GM10248 (cell line): ENCODE data around the gene MON1A.

Source experiments
- CTCF ChIA-PET: fragments of 300-600 bp; sonication (Branson Sonifier 250); formaldehyde crosslinking; extraction: SDS; loops from one replicate; lab custom pipeline; 2021; ENCODE audit warnings: antibody characterized with exemption; lab: Yijun Ruan, JAX
- POLR2A ChIA-PET: fragments of 350-650 bp; sonication (Branson Sonifier 250); formaldehyde crosslinking; extraction: SDS; loops from one replicate; lab custom pipeline; 2020; ENCODE audit warnings: antibody characterized with exemption; lab: Yijun Ruan, JAX
- DNase-seq: peaks from one replicate; pipeline ENCODE4 v3.0.0; 2012; ENCODE audit errors: extremely low spot score
- TF ChIP-seq, protein P1 (sequence below): IDR thresholded peaks from 2 replicates; pipeline ENCODE4 v1.5.1; 2012; ENCODE audit warnings: mild to moderate bottlenecking, low read depth; ENCODE audit errors: extremely low read depth, missing control alignments, control extremely low read depth

MON1A gene

DNA sequence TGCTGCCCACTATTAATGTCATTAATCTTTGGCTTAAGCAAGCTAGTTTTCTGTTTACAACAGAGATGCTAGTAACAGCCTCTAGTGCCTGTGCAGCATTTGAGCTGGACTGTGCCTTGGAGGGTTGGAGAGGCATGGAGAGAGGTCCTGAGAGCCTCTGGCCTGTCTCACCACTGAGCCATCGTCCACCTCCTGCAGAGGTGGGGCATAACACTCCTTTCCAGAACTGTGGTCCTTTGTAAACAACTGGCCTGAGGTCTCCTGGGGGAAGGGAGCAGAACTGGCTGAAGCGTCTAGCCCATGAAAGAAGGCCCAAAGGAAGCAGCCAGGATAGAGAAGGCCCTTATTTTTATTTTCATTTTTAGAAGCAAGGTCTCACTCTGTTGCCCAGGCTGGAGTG, 49.9 kb downstream of the MON1A start:
- no peak for DNase-seq
- ChIA-PET CTCF (interaction anchor here (1.2 to 4.0 kb wide), 4 partner anchors 9 to 41 kb away, joined by 3 to 16 read pairs (median 4); no protein-coding TSS in a partner anchor), POLR2A (no interaction called here)
- TF ChIP-seq, protein P1, sequence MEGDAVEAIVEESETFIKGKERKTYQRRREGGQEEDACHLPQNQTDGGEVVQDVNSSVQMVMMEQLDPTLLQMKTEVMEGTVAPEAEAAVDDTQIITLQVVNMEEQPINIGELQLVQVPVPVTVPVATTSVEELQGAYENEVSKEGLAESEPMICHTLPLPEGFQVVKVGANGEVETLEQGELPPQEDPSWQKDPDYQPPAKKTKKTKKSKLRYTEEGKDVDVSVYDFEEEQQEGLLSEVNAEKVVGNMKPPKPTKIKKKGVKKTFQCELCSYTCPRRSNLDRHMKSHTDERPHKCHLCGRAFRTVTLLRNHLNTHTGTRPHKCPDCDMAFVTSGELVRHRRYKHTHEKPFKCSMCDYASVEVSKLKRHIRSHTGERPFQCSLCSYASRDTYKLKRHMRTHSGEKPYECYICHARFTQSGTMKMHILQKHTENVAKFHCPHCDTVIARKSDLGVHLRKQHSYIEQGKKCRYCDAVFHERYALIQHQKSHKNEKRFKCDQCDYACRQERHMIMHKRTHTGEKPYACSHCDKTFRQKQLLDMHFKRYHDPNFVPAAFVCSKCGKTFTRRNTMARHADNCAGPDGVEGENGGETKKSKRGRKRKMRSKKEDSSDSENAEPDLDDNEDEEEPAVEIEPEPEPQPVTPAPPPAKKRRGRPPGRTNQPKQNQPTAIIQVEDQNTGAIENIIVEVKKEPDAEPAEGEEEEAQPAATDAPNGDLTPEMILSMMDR, result no peak

DNA sequence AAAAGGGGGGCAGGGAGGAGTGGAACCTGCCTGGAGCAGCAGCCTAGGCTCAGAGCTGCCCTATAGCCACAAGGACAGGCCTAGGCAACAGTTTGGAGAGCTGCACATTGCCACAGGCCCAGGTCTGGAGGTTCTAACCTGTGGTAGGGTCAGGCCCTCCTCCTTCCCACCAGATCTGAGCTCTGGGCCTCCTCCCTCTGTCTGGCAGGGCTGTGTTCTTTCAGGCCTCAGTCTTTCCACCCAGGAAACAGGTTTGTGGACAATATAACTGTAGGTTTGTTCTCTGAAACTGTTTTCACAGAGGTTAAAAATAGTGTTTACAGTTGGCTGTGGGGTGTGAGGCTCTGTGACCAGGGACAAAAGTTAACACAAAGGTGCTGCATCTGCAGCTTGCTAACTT, 50.9 kb downstream of the MON1A start:
- POLR2A ChIA-PET, result no interaction called here
- TF ChIP-seq, protein P1, result no peak
- CTCF ChIA-PET, result interaction anchor here (1.2 to 4.0 kb wide), 4 partner anchors 8 to 40 kb away, joined by 3 to 16 read pairs (median 4); no protein-coding TSS in a partner anchor
- no peak for DNase-seq

DNA sequence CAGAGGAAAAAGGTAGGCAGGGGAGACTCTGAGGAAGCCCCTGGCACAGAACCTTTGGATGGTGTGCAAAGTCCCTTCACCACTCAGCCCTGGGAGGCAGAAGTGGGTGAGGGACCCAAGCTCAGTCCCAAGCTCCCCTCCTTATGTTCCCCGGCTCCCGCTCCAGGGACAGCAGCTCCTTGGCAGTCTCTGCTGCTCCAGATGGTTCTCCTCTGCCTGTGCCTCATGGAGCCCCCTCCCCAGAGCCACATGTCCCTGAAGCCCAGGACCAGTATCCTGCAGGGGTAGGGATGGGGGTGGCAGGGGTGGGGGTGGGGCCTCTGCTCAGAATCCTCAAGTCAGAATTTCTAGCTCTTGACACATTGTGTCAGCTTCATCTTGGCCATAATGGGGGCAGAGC, 51.9 kb downstream of the MON1A start:
- no peak for DNase-seq
- TF ChIP-seq, protein P1, result no peak
- ChIA-PET CTCF (interaction anchor here (1.4 to 4.0 kb wide), 3 partner anchors 12 to 39 kb away, joined by 5 to 16 read pairs (median 6); no protein-coding TSS in a partner anchor), POLR2A (no interaction called here)

DNA sequence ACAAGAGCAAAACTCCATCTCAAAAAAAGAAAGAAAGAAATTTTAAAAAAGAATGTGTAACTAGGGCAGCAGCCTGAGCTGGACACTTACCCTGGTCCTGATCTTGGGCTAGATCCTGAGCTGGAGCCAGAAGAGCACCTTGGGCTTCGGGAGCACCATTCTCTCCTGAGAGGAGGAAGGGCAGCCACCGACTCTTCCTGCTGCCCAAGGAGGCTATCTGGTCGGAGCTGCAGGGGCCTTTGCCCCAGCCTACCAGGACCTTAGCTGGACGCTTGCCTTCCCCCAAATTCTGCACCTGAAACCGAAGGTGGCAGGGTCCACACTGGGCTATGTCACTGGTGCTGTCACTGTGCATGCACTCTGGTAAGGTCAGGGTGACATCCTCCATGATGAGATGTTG, 53.0 kb downstream of the MON1A start:
- POLR2A ChIA-PET, result no interaction called here
- CTCF ChIA-PET, result interaction anchor here (1.3 to 4.0 kb wide), 3 partner anchors 13 to 84 kb away, joined by 4 to 16 read pairs (median 6); no protein-coding TSS in a partner anchor

DNA sequence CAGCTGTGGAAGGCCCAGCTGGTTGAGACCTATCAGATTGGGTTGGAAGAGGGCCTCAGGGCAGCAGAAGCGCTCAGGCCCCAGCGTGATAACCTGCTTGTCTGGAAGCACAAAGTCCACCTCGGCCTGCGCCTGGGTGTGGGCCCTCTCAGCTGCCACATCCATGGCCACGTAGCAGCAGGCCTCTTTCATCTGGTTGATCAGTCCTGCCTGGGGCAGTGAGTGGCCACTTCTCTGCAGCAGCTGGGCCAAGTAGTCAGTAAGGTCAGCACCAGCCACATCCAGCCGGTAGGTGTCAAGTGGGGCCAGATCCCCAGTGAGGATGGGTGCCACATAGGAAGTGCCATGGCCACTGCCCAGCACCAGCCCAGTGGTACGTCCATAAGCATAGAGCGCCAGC, 56.0 kb downstream of the MON1A start:
- ChIA-PET CTCF (interaction anchor here (1.1 to 1.3 kb wide), 3 partner anchors 8 to 48 kb away, joined by 3 read pairs; no protein-coding TSS in a partner anchor), POLR2A (no interaction called here)
- TF ChIP-seq, protein P1, result no peak
- DNase-seq, result no peak

More for the DNA sequence above, 53.0 kb downstream of the MON1A start:
- no peak for DNase-seq
- TF ChIP-seq, protein P1, result no peak

DNA sequence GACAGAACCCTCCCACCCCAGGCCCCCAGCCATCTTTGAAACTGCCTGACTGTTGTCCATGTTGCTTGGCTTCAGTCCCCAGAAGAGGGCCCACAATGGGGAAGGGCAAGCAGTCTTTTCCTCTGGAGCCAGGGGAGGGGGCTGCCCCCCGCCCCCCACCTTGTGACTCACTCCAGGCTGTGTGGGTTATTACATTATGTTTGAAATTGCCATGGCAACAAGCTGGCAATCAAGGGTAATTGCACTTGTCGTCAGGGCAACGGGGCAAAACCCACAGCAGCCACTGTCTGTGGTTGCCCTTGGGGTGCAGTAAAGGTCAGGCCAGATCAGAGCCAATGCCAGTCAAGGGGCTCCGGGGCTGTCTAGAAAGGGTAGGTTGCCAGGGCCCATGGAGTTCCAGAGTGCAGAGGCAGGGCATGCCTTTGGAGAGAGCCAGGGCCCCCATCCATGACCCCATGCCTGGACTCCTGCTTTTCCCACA, 56.8 kb downstream of the MON1A start:
- TF ChIP-seq, protein P1, result no peak
- DNase-seq, result no peak
- ChIA-PET CTCF (interaction anchor here (1.1 to 1.3 kb wide), 5 partner anchors 8 to 47 kb away, joined by 3 read pairs; no protein-coding TSS in a partner anchor), POLR2A (no interaction called here)
